ENCODE results near the gene PPID. TPM values are rescaled to one million over a fixed set of nuclear protein-coding genes. Genes with fewer than 3 reads are reported as not detected.
"Not testable (repeated sequence)": the region's sequence is repeated elsewhere in the genome, so short reads cannot be mapped to it uniquely, and the experiment has no call there.

Gene PPID
- total RNA-seq, 1 experiment from 2014 or later = 43.2 TPM

GRCh38 chr4:158746537-158746936, 23.3 kb upstream of the PPID start:
- in situ Hi-C loops (cut with HindIII; ENCODE audit: low pct_unique_long_range_greater_than_20kb, low sequenced_read_pairs); DNase-seq (ENCODE audit: low read depth, low spot score): not testable (repeated sequence)

GRCh38 chr4:158741326-158742021, 18.3 kb upstream of the PPID start:
- in situ Hi-C loops (cut with HindIII; ENCODE audit: low pct_unique_long_range_greater_than_20kb, low sequenced_read_pairs) = no loop called here
- DNase-seq (ENCODE audit: low read depth, low spot score) = no peak

- in situ Hi-C loops (cut with HindIII; ENCODE audit: low pct_unique_long_range_greater_than_20kb, low sequenced_read_pairs) = no loop called here
- no peak for DNase-seq (ENCODE audit: low read depth, low spot score)
Observed at GRCh38 chr4:158739600-158739999, 16.4 kb upstream of the PPID start.

- in situ Hi-C loops (cut with HindIII; ENCODE audit: low pct_unique_long_range_greater_than_20kb, low sequenced_read_pairs) = no loop called here
- DNase-seq (ENCODE audit: low read depth, low spot score) = no peak
Observed at GRCh38 chr4:158738866-158739265, 15.7 kb upstream of the PPID start.

GRCh38 chr4:158729716-158730559, 6.7 kb upstream of the PPID start:
- in situ Hi-C loops (cut with HindIII; ENCODE audit: low pct_unique_long_range_greater_than_20kb, low sequenced_read_pairs) = no loop called here
- peak; percentile 74 for DNase-seq (ENCODE audit: low read depth, low spot score)

- in situ Hi-C loops (cut with HindIII; ENCODE audit: low pct_unique_long_range_greater_than_20kb, low sequenced_read_pairs) = no loop called here
- DNase-seq (ENCODE audit: low read depth, low spot score) = no peak
Observed at GRCh38 chr4:158728236-158728635, 5.0 kb upstream of the PPID start.

- in situ Hi-C loops (cut with HindIII; ENCODE audit: low pct_unique_long_range_greater_than_20kb, low sequenced_read_pairs) = no loop called here
- no peak for DNase-seq (ENCODE audit: low read depth, low spot score)
Observed at GRCh38 chr4:158726633-158727032, 3.4 kb upstream of the PPID start.

- DNase-seq (ENCODE audit: low read depth, low spot score) = no peak
- in situ Hi-C loops (cut with HindIII; ENCODE audit: low pct_unique_long_range_greater_than_20kb, low sequenced_read_pairs) = no loop called here
Observed at GRCh38 chr4:158724637-158725036, 1.4 kb upstream of the PPID start.

- peak; percentile 30 for DNase-seq (ENCODE audit: low read depth, low spot score)
- in situ Hi-C loops (cut with HindIII; ENCODE audit: low pct_unique_long_range_greater_than_20kb, low sequenced_read_pairs) = no loop called here
Observed at GRCh38 chr4:158722291-158722916, 792 bp downstream of the PPID start.

GRCh38 chr4:158721680-158722079, 1.5 kb downstream of the PPID start:
- in situ Hi-C loops (cut with HindIII; ENCODE audit: low pct_unique_long_range_greater_than_20kb, low sequenced_read_pairs) = no loop called here
- DNase-seq (ENCODE audit: low read depth, low spot score) = no peak

GRCh38 chr4:158715802-158716201, 7.4 kb downstream of the PPID start:
- in situ Hi-C loops (cut with HindIII; ENCODE audit: low pct_unique_long_range_greater_than_20kb, low sequenced_read_pairs) = no loop called here
- no peak for DNase-seq (ENCODE audit: low read depth, low spot score)

GRCh38 chr4:158714937-158715336, 8.3 kb downstream of the PPID start:
- in situ Hi-C loops (cut with HindIII; ENCODE audit: low pct_unique_long_range_greater_than_20kb, low sequenced_read_pairs) = no loop called here
- DNase-seq (ENCODE audit: low read depth, low spot score) = no peak

- in situ Hi-C loops (cut with HindIII; ENCODE audit: low pct_unique_long_range_greater_than_20kb, low sequenced_read_pairs); DNase-seq (ENCODE audit: low read depth, low spot score): not testable (repeated sequence)
Observed at GRCh38 chr4:158712622-158713021, 10.6 kb downstream of the PPID start.

- DNase-seq (ENCODE audit: low read depth, low spot score) = peak; percentile 43
- in situ Hi-C loops (cut with HindIII; ENCODE audit: low pct_unique_long_range_greater_than_20kb, low sequenced_read_pairs) = no loop called here
Observed at GRCh38 chr4:158710814-158711213, 12.4 kb downstream of the PPID start.

GRCh38 chr4:158704274-158704673, 18.9 kb downstream of the PPID start:
- in situ Hi-C loops (cut with HindIII; ENCODE audit: low pct_unique_long_range_greater_than_20kb, low sequenced_read_pairs) = no loop called here

GRCh38 chr4:158688813-158689212, 34.4 kb downstream of the PPID start:
- in situ Hi-C loops (cut with HindIII; ENCODE audit: low pct_unique_long_range_greater_than_20kb, low sequenced_read_pairs) = no loop called here
- DNase-seq (ENCODE audit: low read depth, low spot score) = no peak

More at GRCh38 chr4:158704274-158704673, 18.9 kb downstream of the PPID start:
- no peak for DNase-seq (ENCODE audit: low read depth, low spot score)

GRCh38 chr4:158682066-158682465, 41.1 kb downstream of the PPID start:
- in situ Hi-C loops (cut with HindIII; ENCODE audit: low pct_unique_long_range_greater_than_20kb, low sequenced_read_pairs) = no loop called here

GRCh38 chr4:158681629-158682028, 41.6 kb downstream of the PPID start:
- in situ Hi-C loops (cut with HindIII; ENCODE audit: low pct_unique_long_range_greater_than_20kb, low sequenced_read_pairs) = no loop called here
- DNase-seq (ENCODE audit: low read depth, low spot score) = no peak

More at GRCh38 chr4:158682066-158682465, 41.1 kb downstream of the PPID start:
- DNase-seq (ENCODE audit: low read depth, low spot score) = no peak
